ENCODE data around the gene AATK.

Gene AATK

GRCh38 chr17:81181811-81182185 lies 15.8 kb upstream of the AATK start:
- no peak for DNase-seq

GRCh38 chr17:81180836-81181810 lies 15.1 kb upstream of the AATK start:
- no peak for DNase-seq

GRCh38 chr17:81179861-81180260 lies 13.8 kb upstream of the AATK start:
- no peak for DNase-seq

- no peak for DNase-seq
These were observed 13.2 kb upstream of the AATK start for GRCh38 chr17:81179220-81179619.

- DNase-seq: no peak
These were observed 12.4 kb upstream of the AATK start for GRCh38 chr17:81178136-81179091.

GRCh38 chr17:81176666-81177065 lies 10.6 kb upstream of the AATK start:
- DNase-seq: no peak

GRCh38 chr17:81173762-81174155 lies 7.7 kb upstream of the AATK start:
- DNase-seq: no peak

- DNase-seq: no peak
These were observed 7.2 kb upstream of the AATK start for GRCh38 chr17:81173052-81173761.

GRCh38 chr17:81171941-81172340 lies 5.9 kb upstream of the AATK start:
- DNase-seq: no peak

GRCh38 chr17:81170727-81171494 lies 4.9 kb upstream of the AATK start:
- no peak for DNase-seq

GRCh38 chr17:81169870-81170309 lies 3.9 kb upstream of the AATK start:
- no peak for DNase-seq

- no peak for DNase-seq
These were observed 1.6 kb upstream of the AATK start for GRCh38 chr17:81167638-81168037.

- no peak for DNase-seq
These were observed 1.1 kb upstream of the AATK start for GRCh38 chr17:81167194-81167524.

GRCh38 chr17:81165246-81166032 lies 582 bp downstream of the AATK start, which contains the start of gene PVALEF:
PVALEF (plus strand) TSS chr17:81165507; CDS start chr17:81181227, 15,720 bp downstream.
- DNase-seq: no peak

- no peak for DNase-seq
These were observed 1.4 kb downstream of the AATK start for GRCh38 chr17:81164371-81165245.

- no peak for DNase-seq
These were observed 2.2 kb downstream of the AATK start for GRCh38 chr17:81163703-81164370.

GRCh38 chr17:81163051-81163695 lies 2.8 kb downstream of the AATK start:
- DNase-seq: no peak

GRCh38 chr17:81162491-81162890 lies 3.5 kb downstream of the AATK start:
- DNase-seq: no peak

GRCh38 chr17:81161972-81162371 lies 4.0 kb downstream of the AATK start:
- DNase-seq: no peak

Data from NCI-H1048 (cell line).